Mammary epithelial cell (primary cell): Measurements from ENCODE around the gene ULK4.

Experiments used
- EZH2 ChIP-seq: IDR thresholded peaks from 2 replicates; pipeline ENCODE4 v1.6.1; 2012; ENCODE audit warnings: low read length, inconsistent platforms, borderline replicate concordance
- TF ChIP-seq, protein P1 (sequence below), 2 donors: IDR thresholded peaks in 1 of 2; conservative IDR thresholded peaks in 1 of 2; 2 replicates each; pipeline ENCODE4 v1.5.1; 2011 to 2012; ENCODE audit warnings: inconsistent platforms in 2 of 2, low read length in 2 of 2, mild to moderate bottlenecking in 2 of 2, control low read depth in 1 of 2, low read depth in 1 of 2; ENCODE audit not compliant: insufficient read depth in 1 of 2; ENCODE audit errors: extremely low read depth in 1 of 2

- TF ChIP-seq, protein P1, sequence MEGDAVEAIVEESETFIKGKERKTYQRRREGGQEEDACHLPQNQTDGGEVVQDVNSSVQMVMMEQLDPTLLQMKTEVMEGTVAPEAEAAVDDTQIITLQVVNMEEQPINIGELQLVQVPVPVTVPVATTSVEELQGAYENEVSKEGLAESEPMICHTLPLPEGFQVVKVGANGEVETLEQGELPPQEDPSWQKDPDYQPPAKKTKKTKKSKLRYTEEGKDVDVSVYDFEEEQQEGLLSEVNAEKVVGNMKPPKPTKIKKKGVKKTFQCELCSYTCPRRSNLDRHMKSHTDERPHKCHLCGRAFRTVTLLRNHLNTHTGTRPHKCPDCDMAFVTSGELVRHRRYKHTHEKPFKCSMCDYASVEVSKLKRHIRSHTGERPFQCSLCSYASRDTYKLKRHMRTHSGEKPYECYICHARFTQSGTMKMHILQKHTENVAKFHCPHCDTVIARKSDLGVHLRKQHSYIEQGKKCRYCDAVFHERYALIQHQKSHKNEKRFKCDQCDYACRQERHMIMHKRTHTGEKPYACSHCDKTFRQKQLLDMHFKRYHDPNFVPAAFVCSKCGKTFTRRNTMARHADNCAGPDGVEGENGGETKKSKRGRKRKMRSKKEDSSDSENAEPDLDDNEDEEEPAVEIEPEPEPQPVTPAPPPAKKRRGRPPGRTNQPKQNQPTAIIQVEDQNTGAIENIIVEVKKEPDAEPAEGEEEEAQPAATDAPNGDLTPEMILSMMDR (conservative IDR thresholded peaks at IDR 0.05 in 1 of 2, IDR thresholded peaks at IDR 0.05 in 1 of 2; ENCODE audit: extremely low read depth in 1 of 2, insufficient read depth in 1 of 2, low read depth in 1 of 2, low read length in 2 of 2), result no peak
- no peak for TF ChIP-seq EZH2
Measured at GRCh38 chr3:41448396-41448795, 513.5 kb downstream of the ULK4 start.
